GM12878 (cell line): ENCODE measurements around the gene JADE1. TPM values are rescaled to one million over a fixed set of nuclear protein-coding genes. Genes with fewer than 3 reads are reported as not detected.

Source experiments
- ATAC-seq: fragments of 200-7000 bp; cut with Tn5 transposase; 3 replicates; pipeline ENCODE4 v1.9.1; 2020; ENCODE audit warnings: mild to moderate bottlenecking, moderate library complexity
- BruUV-seq: library from RNA; stranded (reverse); fragments of 400-500 nt; replicated peaks from 2 replicates; lab custom pipeline; 2021; lab: Mats Ljungman, UMichigan
- CTCF ChIA-PET: fragments of 300-600 bp; sonication (Branson Sonifier 250); formaldehyde crosslinking; extraction: SDS; loops from one replicate; lab custom pipeline; 2021; ENCODE audit warnings: inconsistent platforms; lab: Yijun Ruan, JAX
- POLR2A ChIA-PET: fragments of 350-600 bp; formaldehyde crosslinking; extraction: SDS; loops from one replicate; lab custom pipeline; 2021; ENCODE audit warnings: inconsistent platforms; lab: Charles Lee
- RAD21 ChIA-PET: fragments of 300-600 bp; sonication (Branson Sonifier 250); formaldehyde crosslinking; loops from one replicate; lab custom pipeline; 2023; ENCODE audit warnings: antibody characterized with exemption; ENCODE audit not compliant: unreplicated experiment; lab: Charles Lee
- SMC1A ChIA-PET: fragments of 300-600 bp; sonication (Branson Sonifier 250); formaldehyde crosslinking; loops from one replicate; lab custom pipeline; 2023; ENCODE audit not compliant: unreplicated experiment, uncharacterized antibody; lab: Charles Lee
- DNase-seq: peaks from one replicate; pipeline ENCODE4 v3.0.0-alpha.2; 2011; ENCODE audit warnings: low read depth, low spot score
- FAIRE-seq: peaks from 3 replicates; lab custom pipeline; 2011; peaks lifted over from hg19 to GRCh38; lab: Jason Lieb, UNC
- H2AFZ ChIP-seq: 2 replicates; pipeline ENCODE4 v1.6.0; 2011; ENCODE audit warnings: low read depth, low read length, control low read depth; ENCODE audit not compliant: control insufficient read depth
- H3K27ac ChIP-seq: 2 replicates; pipeline ENCODE4 v1.5.1; 2011; ENCODE audit warnings: control low read depth; ENCODE audit not compliant: control insufficient read depth, insufficient read depth
- H3K27me3 ChIP-seq, 2 experiments: replicated peaks in 1 of 2; 2 replicates each; pipeline versions ENCODE4 v1.6.0 to v1.6.1; 2011; ENCODE audit warnings: low read length in 1 of 2; ENCODE audit not compliant: control insufficient read depth in 2 of 2, insufficient read depth in 2 of 2
- H3K36me3 ChIP-seq, 2 experiments: 2 replicates each; pipeline ENCODE4 v1.5.1; 2011; ENCODE audit warnings: low read length in 1 of 2; ENCODE audit not compliant: control insufficient read depth in 2 of 2, insufficient read depth in 2 of 2
- H3K4me1 ChIP-seq: 2 replicates; pipeline ENCODE4 v1.6.1; 2011; ENCODE audit warnings: mild to moderate bottlenecking, low read length, moderate library complexity, mixed read lengths; ENCODE audit not compliant: control insufficient read depth, insufficient read depth
- H3K4me2 ChIP-seq: 2 replicates; pipeline ENCODE4 v1.6.0; 2011; ENCODE audit warnings: control low read depth; ENCODE audit not compliant: control insufficient read depth, insufficient read depth
- H3K4me3 ChIP-seq: fragments of 200-600 bp; sonication (generic); 2 replicates; pipeline ENCODE4 v1.5.1; 2016
- H3K79me2 ChIP-seq: 2 replicates; pipeline ENCODE4 v1.6.0; 2011; ENCODE audit warnings: low read length; ENCODE audit not compliant: control insufficient read depth, insufficient read depth
- H3K9ac ChIP-seq: 2 replicates; pipeline ENCODE4 v1.8.0; 2011; ENCODE audit warnings: low read length, control low read depth, mixed read lengths; ENCODE audit not compliant: control insufficient read depth, insufficient read depth
- H3K9me3 ChIP-seq: replicated peaks from 3 replicates; pipeline ENCODE4 v1.5.1; 2011; ENCODE audit warnings: mild to moderate bottlenecking, low read length; ENCODE audit not compliant: control insufficient read depth, insufficient read depth
- H4K20me1 ChIP-seq: 2 replicates; pipeline ENCODE4 v1.6.0; 2011; ENCODE audit not compliant: control insufficient read depth, insufficient read depth
- BHLHE40 ChIP-seq, 2 experiments: fragments of 450-650 bp in 1 of 2; IDR thresholded peaks; 2 replicates each; pipeline ENCODE4 v1.6.1; 2011 to 2017; ENCODE audit warnings: low read depth in 2 of 2, borderline replicate concordance in 1 of 2, improper control_type of control experiment in 1 of 2, low read length in 1 of 2, mild to moderate bottlenecking in 1 of 2
- BMI1 ChIP-seq: fragments of 450-650 bp; IDR thresholded peaks from 2 replicates; pipeline ENCODE4 v1.6.1; 2016; ENCODE audit warnings: mild to moderate bottlenecking, moderate library complexity, borderline replicate concordance
- CHD4 ChIP-seq: fragments of 200-600 bp; sonication (generic); IDR thresholded peaks from 2 replicates; pipeline ENCODE4 v1.6.1; 2016; ENCODE audit warnings: mild to moderate bottlenecking
- PAX5 ChIP-seq: IDR thresholded peaks from 2 replicates; pipeline ENCODE4 v1.6.1; 2011; ENCODE audit warnings: low read depth, low read length, borderline replicate concordance
- PAX8 ChIP-seq: fragments of 450-650 bp; IDR thresholded peaks from 2 replicates; pipeline ENCODE4 v1.6.1; 2017; ENCODE audit warnings: mild to moderate bottlenecking, moderate library complexity
- TBL1XR1 ChIP-seq: IDR thresholded peaks from 2 replicates; pipeline ENCODE4 v1.6.1; 2012; ENCODE audit warnings: low read depth, low read length, improper control_type of control experiment
- ZBED1 ChIP-seq: IDR thresholded peaks from 2 replicates; pipeline ENCODE4 v1.6.1; 2016; ENCODE audit warnings: borderline replicate concordance
- WGBS: methylation state at CpG from one replicate; pipeline ENCODE4 v1.1.6; 2016; ENCODE audit warnings: low lambda C conversion rate; ENCODE audit not compliant: insufficient replicate concordance, insufficient coverage; ENCODE audit errors: missing lambda C conversion rate; 5-methylcytosine and 5-hydroxymethylcytosine counted together
- in situ Hi-C: fragments of 300-500 bp; cut with MboI; formaldehyde crosslinking; loops from 9 replicates; pipeline ENCODE4 v1.14.3; 2018; ENCODE audit warnings: mixed read lengths
- intact Hi-C: fragments of 100-400 bp; cut with micrococcal nuclease; formaldehyde crosslinking; loops from one replicate; pipeline ENCODE4 v1.14.2; 2022; ENCODE audit not compliant: unreplicated experiment
- polyA plus RNA-seq, 11 experiments: library from polyadenylated mRNA; depleted of rRNA in 4 of 11; unstranded in 6 of 11; stranded (reverse) in 5 of 11; fragments of >200 nt; fragmentation: Nextera tagmentation in 4 of 11; fragmentation: Illumina TruSeq in 1 of 11; extraction: Ambion mirVana in 4 of 11; extraction: Trizol in 1 of 11; gene quantifications; 1 replicate in 1 of 11; 2 replicates in 10 of 11; pipeline versions ENCODE4 v1.2.1 to v1.2.3, GENCODE V29; 2011 to 2016; ENCODE audit warnings: inconsistent platforms in 2 of 11, missing spikeins in 2 of 11, low read depth in 1 of 11
- total RNA-seq, 4 experiments: library from RNA; depleted of rRNA in 3 of 4; stranded (reverse); fragments of >200 nt in 3 of 4; fragmentation: Illumina TruSeq in 1 of 4; extraction: Trizol in 1 of 4; gene quantifications; 2 replicates each; pipeline versions ENCODE4 v1.2.1 to v1.2.3, GENCODE V29; 2013 to 2021
- TF ChIP-seq, protein P1 (sequence below): fragments of 450-650 bp; IDR thresholded peaks from 2 replicates; pipeline ENCODE4 v1.6.1; 2017; ENCODE audit warnings: mild to moderate bottlenecking, low read depth, inconsistent platforms; ENCODE audit not compliant: poor library complexity, severe bottlenecking

Gene JADE1
- total and polyA plus RNA-seq, 10 of the 15 experiments (the other 5 are each of a cell fraction or from before 2014, with no cell fraction given): 5.9 to 27.2 (median 15.8) TPM

DNA sequence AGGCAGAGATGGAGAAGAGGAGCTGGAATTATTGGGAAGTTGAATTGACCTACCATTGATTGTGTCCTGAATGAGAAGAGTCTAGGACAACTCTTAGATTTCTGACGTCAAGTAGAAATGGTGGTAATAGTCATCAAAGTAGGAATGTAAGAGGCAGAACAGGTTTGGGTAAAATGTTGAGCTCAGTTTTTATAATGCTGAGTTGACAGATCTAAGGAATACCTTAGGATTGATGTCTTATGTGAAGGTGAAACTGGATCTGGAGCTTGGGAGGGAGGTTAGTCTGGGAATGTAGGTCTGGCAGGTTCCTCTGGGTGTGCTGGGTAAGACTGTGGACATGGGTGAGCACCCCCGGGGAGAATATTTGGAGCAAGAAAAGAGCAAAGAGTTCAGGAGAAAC, 31.9 kb downstream of the JADE1 start:
- no peaks in the 10 kb centered on the region for H4K20me1 ChIP-seq
- no peak overlapping the region for H3K4me3 ChIP-seq
- no peak overlapping the region for H2AFZ ChIP-seq
- H3K27me3 ChIP-seq: no peaks in the 10 kb centered on the region
- H3K36me3 ChIP-seq: peaks cover 17 to 46% of the 10 kb centered on the region in 2 experiments
- ChIA-PET POLR2A (interaction anchor here (0.6 to 0.7 kb wide), 3 partner anchors 13 to 246 kb away, joined by 3 to 9 read pairs (median 5); partner anchors contain the start of gene JADE1), SMC1A (interaction anchor here (1.6 to 5.5 kb wide), 5 partner anchors 9 to 28 kb away, joined by 6 to 45 read pairs (median 8); no protein-coding TSS in a partner anchor), CTCF (interaction anchor here (0.7 to 2.9 kb wide), 6 partner anchors 8 to 1079 kb away, joined by 3 to 7 read pairs (median 4); no protein-coding TSS in a partner anchor), RAD21 (interaction anchor here (1.0 to 1.7 kb wide), 2 partner anchors 9 to 21 kb away, joined by 4 read pairs; no protein-coding TSS in a partner anchor)
- no peak overlapping the region for H3K27ac ChIP-seq
- H3K4me2 ChIP-seq: no peak overlapping the region
- TF ChIP-seq BHLHE40 (IDR thresholded peaks at IDR 0.05; ENCODE audit: borderline replicate concordance in 1 of 2, low read depth in 2 of 2, low read length in 1 of 2): no peak
- no peak for TF ChIP-seq CHD4
- no peak for TF ChIP-seq PAX8
- TF ChIP-seq, protein P1, sequence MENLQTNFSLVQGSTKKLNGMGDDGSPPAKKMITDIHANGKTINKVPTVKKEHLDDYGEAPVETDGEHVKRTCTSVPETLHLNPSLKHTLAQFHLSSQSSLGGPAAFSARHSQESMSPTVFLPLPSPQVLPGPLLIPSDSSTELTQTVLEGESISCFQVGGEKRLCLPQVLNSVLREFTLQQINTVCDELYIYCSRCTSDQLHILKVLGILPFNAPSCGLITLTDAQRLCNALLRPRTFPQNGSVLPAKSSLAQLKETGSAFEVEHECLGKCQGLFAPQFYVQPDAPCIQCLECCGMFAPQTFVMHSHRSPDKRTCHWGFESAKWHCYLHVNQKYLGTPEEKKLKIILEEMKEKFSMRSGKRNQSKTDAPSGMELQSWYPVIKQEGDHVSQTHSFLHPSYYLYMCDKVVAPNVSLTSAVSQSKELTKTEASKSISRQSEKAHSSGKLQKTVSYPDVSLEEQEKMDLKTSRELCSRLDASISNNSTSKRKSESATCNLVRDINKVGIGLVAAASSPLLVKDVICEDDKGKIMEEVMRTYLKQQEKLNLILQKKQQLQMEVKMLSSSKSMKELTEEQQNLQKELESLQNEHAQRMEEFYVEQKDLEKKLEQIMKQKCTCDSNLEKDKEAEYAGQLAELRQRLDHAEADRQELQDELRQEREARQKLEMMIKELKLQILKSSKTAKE: no peak
- no peak for TF ChIP-seq BMI1
- TF ChIP-seq PAX5: no peak
- TF ChIP-seq TBL1XR1: no peak
- no peak for TF ChIP-seq ZBED1
- ATAC-seq (no peak), DNase-seq (no peak), FAIRE-seq (no peak)
- intact Hi-C loops: no loop called here
- H3K9ac ChIP-seq: no peak overlapping the region
- no peaks in the 10 kb centered on the region for H3K9me3 ChIP-seq
- in situ Hi-C loops: no loop called here
- no peaks in the 10 kb centered on the region for H3K4me1 ChIP-seq
- no TSS peak for BruUV-seq
- peaks cover 44% of the 10 kb centered on the region for H3K79me2 ChIP-seq
- WGBS: 100% methylated on average over 2 of the region's 2 CpGs
